NCI-H524 (cell line): Measurements from ENCODE around the gene ZFP2.
"Not testable (repeated sequence)": the region's sequence is repeated elsewhere in the genome, so short reads cannot be mapped to it uniquely, and the experiment has no call there.

Experiments
- DNase-seq, 2 experiments: peaks; one replicate each; lab custom pipeline; 2025; lab: John Stamatoyannopoulos, UW

The ZFP2 gene

GRCh38 chr5:178895615-178896571, at the start of gene ZFP2:
Gene ZFP2, plus strand, starts transcription at chr5:178895913. Its CDS starts 35,401 bp downstream, at chr5:178931314.
- peak; percentile 13 to 47 for DNase-seq

- DNase-seq = no peak
Measured at GRCh38 chr5:178849316-178849715, 46.4 kb upstream of the ZFP2 start.

GRCh38 chr5:178851951-178852350, 43.8 kb upstream of the ZFP2 start:
- no peak for DNase-seq

GRCh38 chr5:178854284-178854683, 41.4 kb upstream of the ZFP2 start:
- no peak for DNase-seq

GRCh38 chr5:178859625-178860521, 35.8 kb upstream of the ZFP2 start, which contains the start of gene ZNF354B:
Gene ZNF354B, plus strand, starts transcription at chr5:178859953. Its CDS starts 1,095 bp downstream, at chr5:178861048.
- DNase-seq = peak; percentile 77 to 88

DNA sequence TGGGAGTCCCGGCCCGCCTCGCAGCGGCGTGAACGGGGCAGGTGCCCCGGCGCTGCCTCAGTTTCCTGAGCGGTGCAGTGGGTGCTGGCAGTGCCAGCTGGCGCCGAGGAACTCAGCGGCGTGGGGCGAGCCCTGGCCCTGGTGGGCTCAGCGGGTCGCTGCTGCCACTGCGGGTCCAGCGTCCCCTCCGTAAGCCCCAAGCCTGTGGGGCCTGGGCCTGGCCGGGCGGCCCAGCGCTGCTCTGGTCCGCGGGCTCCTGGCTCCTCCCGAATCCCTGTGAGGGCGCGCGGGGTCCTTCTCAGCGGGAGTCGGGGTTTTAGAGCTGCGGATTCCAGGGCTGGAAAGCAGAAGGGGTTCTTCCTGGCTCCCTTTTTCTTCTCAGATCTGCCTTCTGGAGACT, 35.1 kb upstream of the ZFP2 start:
- not testable (repeated sequence) for DNase-seq

GRCh38 chr5:178861627-178862026, 34.1 kb upstream of the ZFP2 start:
- no peak for DNase-seq

DNA sequence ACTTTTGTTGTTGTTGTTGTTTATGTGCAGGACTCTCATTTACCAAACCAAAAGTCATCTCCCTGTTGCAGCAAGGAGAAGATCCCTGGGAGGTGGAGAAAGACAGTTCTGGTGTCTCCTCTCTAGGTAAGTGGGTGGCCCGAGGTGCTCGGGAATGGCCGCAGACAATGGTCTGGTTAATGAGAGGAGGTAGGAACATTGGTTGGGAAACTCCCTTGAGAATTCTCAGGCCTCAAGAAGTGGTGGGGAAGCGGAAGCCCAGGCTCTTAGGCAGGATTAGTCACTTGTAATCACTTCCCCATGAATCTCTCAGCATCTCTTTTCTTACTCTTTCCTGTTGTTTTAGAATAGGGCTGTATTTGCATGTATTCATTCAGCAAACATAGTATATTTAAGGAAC, 28.8 kb upstream of the ZFP2 start:
- no peak for DNase-seq

GRCh38 chr5:178869577-178869976, 26.1 kb upstream of the ZFP2 start:
- DNase-seq = no peak

DNA sequence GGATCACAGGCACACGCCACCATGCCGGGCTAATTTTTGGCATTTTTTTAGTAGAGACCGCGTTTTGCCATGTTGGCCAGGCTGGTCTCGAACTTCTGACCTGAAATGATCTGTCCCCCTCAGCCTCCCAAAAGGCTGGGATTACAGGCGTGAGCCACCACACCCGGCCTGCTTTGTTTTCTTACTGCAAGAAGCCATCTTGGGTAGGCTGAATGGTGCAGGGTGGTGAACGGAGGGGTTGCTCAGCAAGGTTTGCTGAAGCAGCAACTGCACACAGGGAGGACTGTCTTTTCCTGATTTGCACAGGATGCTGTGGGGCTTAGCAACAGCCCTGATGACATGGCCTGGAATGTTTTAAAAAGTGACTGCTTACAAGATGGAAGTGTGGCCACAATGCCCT, 25.3 kb upstream of the ZFP2 start:
- DNase-seq = no peak

GRCh38 chr5:178872302-178872701, 23.4 kb upstream of the ZFP2 start:
- DNase-seq = no peak

GRCh38 chr5:178883115-178883694, 12.5 kb upstream of the ZFP2 start:
- DNase-seq = not testable (repeated sequence)

- DNase-seq = no peak
Measured at GRCh38 chr5:178883815-178884430, 11.8 kb upstream of the ZFP2 start.

GRCh38 chr5:178899289-178899688, 3.6 kb downstream of the ZFP2 start:
- no peak for DNase-seq

DNA sequence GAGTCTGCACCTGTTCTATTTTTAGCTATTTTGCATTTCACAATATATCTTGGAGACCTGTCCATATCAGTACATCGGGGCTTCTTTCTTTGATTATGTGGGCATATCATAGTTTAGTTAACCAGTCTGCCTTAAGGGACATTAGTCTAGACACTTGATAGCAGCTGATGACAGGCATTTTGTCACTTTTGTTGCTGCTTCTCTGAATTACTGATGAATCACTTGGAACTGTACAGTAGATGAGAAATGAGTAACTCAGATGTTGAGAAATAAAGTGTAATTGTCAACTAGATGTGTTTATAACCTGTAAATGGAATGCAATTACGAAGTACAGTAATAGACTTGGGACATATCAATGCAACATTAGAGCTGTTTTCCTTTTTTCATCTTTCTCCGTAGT, 7.1 kb downstream of the ZFP2 start:
- no peak for DNase-seq

- DNase-seq = no peak
Measured at GRCh38 chr5:178931846-178932760, 36.4 kb downstream of the ZFP2 start.

GRCh38 chr5:178940569-178941360, 45.1 kb downstream of the ZFP2 start, which contains the start of gene ZNF454:
Gene ZNF454, plus strand, starts transcription at chr5:178941198. Its CDS starts 1,594 bp downstream, at chr5:178942792.
- DNase-seq = peak; percentile 51 to 81

GRCh38 chr5:178941361-178941760, 45.6 kb downstream of the ZFP2 start:
- DNase-seq = no peak

DNA sequence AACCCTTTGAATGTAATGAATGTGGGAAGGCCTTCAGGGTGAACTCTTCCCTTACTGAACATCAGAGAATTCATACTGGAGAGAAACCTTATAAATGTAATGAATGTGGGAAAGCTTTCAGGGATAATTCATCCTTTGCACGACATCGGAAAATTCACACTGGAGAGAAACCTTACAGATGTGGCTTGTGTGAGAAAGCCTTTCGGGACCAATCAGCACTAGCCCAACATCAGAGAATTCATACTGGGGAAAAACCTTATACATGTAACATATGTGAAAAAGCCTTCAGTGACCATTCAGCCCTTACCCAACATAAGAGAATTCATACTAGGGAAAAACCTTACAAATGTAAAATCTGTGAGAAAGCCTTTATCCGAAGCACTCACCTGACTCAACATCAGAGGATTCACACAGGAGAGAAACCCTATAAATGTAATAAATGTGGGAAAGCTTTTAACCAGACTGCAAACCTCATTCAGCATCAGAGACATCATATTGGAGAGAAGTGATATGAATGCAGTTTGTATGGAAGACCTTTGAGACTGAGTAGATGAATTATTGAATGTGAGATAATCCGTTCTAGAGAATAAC, 69.8 kb downstream of the ZFP2 start:
- DNase-seq = no peak
